ENCODE data around the gene BUD31.
A peak's percentile ranks its signal among the peaks of the same experiment; 100 is the strongest.
"Not testable (repeated sequence)": the region's sequence is repeated elsewhere in the genome, so short reads cannot be mapped to it uniquely, and the experiment has no call there.

BUD31 gene

DNA sequence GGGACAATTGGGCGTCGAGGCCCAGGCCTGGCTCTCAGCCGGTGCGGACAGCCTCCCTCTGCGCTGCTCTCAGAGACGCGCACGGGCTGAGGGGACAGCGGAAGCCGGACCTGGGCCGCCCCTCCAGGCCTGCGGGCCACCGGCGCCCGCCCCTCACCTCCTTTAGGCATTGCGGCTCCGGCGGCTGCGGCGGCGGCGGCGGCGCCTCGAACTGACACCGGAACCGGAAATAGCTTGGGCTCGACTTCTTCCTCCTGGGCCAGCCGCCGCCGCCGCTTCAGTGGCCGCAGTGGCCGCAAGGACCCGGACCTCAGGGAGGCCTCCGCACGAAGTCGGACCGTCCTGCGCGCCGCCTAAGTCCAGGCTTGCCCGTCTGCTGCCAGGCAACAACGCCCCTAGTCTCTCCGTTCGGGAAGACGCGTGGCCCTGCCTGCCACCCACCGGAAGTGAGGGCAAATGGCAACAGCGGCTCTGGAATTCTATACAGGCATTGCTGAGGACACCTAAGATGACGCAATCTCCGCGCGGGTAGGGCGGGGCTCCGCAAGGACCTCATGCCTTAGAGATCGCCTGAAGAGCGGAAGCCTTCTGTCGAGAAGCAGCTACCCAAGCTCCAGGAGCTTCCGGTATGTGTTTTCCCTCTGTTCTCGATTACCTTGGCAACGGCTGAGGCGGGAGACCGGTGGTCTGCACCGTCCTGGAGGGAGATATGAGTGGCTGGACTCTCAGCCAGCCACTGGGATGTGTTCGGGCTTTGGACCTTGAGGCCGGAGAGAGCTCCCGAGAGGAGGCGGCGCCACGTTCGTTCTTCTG lies at the start of gene BUD31, which contains the start of gene PDAP1:
Gene BUD31 (plus strand): TSS at position 591 of the 813 bp plus-strand sequence. CDS start 2,124 bp downstream, outside the sequence.
Gene PDAP1 (minus strand): TSS at position 219 of the 813 bp plus-strand sequence. CDS start 49 bp downstream, at position 170.
- peak; percentile 95 for DNase-seq

DNA sequence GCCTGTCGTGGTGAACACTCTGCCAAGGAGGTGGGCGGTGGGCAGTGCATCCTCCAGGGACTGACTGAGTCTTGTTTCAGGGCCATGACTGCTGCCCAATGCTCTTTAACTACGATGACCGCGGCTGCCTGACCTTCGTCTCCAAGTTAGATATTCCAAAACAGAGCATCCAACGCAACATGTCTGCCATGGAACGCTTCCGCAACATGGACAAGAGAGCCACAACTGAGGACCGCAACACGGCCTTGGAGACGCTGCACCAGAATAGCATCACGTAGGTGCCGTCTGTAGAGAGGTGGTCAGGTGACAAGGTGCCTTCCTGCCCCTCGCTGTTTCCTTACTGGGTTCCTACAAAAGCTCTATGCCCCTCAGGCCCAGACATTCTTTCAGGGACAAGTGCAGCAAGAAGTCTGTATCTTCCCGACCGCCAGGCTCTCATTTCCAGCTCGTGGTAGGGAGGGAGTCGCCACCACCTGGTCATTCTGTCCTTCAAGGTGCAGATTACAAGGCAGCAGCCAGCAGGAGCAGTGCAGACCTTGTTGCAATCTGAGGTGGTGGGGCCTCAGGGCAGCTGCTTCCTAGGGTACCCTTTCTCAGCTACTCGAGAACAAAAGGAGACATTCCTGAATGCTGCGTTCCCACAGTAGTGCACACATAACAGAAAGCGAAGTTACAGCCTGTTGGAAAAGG lies 49.2 kb upstream of the BUD31 start:
- DNase-seq = no peak

- no peak for DNase-seq
Observed at GRCh38 chr7:99362801-99363200, 46.0 kb upstream of the BUD31 start.

DNA sequence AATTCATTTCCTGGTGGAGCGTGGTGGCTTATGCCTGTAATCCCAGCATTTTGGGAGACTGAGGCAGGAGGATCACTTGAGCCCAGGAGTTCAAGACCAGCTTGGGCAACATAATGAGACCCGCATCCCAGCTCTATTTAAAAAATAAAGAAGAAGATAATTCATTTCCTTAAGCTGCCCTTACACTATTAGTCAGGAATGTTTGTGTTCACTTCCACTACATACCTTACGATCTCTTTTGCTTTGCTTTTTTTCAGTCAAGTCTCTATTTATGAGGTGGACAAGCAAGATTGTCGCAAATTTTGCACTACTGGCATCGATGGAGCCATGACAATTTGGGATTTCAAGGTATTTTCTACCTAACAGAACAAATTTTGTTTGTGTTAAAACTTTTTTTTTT lies 45.5 kb upstream of the BUD31 start:
- no peak for DNase-seq

DNA sequence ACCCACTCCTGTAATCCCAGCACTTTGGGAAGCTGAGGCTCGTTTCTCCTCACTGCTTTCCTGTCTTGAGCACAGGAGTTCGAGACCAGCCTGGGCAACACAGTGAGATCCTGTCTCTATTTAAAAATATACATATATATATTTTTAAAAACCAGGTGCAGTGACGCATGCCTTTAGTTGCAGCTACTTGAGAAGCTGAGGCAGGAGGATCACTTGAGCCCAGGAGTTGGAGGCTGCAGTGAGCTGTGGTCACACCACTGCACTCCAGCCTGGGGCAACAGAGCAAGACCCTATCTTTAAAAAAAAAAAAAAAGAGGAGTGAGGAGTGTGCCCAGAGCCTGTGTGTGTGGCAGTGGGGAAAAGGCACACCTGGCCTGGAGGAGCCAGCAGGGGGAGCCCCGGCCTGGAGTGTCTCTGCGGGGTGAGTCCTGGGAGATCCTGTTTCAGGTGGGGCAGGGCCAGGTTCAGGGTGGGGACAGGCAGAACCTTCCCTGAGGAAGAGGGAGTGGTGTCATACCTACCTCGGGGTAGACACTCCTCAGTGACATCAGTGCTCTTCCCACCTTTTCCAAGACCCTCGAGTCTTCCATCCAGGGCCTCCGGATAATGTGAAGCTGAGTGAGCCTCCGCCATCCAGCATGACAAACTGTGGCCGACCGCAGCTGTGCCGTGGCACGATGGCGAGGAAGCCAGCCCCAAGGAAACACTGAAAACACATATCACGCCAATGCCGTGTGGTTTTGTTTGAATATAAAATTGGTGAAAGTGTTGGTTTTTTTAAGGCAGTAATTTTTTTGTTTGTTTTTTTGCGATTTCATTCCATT lies 43.2 kb upstream of the BUD31 start:
- peak; percentile 61 for DNase-seq

- DNase-seq = no peak
Observed at GRCh38 chr7:99366646-99367045, 42.1 kb upstream of the BUD31 start.

DNA sequence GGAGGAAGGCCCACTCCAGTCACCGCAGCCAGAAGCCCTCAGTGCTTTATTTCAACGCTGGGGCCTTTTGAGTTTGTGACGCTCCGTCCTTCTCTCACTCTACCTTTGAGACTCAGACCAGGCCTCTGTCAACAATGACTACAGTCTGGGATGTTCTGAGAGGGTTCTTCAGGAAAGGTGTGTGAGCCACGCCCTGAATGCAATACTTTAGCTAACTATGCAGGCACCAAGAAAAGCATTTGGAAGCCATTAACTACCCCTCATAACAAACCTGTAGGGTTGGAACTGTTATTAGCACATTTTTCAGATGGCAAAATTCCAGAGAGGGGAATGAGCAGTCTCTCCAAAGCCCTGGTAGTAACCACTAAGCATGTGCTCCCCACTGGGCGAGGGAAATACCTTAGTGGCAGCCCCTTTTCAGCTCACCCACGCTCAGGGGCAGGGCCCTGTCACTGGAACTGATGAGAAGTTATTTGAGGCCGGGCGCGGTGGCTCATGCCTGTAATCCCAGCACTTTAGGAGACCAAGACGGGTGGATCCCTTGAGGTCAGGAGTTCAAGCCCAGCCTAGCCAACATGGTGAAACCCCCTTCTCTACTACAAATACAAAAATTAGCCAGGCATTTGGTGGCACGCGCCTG lies 39.9 kb upstream of the BUD31 start:
- no peak for DNase-seq

GRCh38 chr7:99369767-99370391 lies 38.9 kb upstream of the BUD31 start:
- DNase-seq = no peak

DNA sequence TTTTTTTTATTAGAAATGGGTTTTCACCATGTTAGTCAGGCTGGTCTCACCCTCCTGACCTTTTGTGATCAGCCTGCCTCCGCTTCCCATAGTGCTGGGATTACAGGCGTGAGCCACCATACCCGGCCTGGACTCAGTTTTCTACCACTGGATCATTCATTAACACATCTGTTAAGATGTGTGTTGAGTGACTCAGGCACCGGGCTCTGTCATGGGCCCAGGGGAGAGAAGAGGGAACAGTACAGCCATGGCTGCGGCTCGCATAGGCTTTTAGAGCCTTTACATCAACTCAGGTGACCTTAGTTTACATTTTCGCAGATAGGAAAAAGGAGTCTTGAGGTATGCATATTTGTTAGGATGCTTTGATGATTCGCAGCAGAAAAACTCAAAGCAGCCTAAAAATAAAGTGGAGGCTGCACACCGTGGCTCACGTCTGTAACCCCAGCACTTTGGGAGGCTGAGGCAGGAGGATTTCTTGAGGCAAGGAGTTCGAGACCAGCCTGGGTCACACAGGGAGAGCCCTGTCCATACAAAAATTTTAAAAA lies 37.3 kb upstream of the BUD31 start:
- no peak for DNase-seq

DNA sequence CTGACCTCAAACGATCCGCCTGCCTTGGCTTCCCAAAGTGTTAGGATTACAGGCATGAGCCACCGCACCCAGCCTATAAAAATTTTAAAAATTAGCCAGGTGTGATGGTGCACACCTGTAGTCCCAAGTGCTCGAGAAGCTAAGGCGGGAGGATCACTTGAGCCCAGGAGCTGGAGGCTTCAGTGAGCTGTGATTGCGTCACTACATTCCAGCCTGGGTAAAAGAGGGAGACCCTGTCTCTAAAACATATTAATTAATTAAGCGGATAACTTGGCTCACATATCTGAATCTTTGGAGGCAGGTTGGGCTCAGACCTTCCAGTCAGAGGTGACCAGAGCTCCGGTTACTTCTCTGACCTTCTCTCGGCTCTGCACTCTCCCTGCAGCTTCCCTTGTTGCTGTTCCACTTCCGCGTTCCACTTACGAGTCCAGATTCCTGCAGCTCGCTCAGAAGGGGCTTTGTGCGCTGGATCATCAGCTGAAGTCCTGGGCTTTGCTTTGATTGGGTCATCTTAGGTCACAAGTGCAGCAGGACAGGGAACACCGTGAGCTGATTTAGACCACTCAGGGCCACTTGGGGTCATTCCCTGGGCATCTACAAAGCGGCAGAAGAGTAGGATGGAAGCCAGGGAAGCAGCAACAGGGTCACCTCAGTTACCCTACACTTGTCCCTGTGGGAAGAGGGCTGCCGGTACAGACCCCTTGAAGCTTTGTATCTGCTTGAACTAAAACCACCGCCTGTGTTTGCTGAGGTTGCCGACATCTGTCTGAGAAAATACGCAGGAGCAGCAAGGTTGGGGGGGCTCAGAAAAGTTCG lies 36.3 kb upstream of the BUD31 start:
- DNase-seq = no peak

DNA sequence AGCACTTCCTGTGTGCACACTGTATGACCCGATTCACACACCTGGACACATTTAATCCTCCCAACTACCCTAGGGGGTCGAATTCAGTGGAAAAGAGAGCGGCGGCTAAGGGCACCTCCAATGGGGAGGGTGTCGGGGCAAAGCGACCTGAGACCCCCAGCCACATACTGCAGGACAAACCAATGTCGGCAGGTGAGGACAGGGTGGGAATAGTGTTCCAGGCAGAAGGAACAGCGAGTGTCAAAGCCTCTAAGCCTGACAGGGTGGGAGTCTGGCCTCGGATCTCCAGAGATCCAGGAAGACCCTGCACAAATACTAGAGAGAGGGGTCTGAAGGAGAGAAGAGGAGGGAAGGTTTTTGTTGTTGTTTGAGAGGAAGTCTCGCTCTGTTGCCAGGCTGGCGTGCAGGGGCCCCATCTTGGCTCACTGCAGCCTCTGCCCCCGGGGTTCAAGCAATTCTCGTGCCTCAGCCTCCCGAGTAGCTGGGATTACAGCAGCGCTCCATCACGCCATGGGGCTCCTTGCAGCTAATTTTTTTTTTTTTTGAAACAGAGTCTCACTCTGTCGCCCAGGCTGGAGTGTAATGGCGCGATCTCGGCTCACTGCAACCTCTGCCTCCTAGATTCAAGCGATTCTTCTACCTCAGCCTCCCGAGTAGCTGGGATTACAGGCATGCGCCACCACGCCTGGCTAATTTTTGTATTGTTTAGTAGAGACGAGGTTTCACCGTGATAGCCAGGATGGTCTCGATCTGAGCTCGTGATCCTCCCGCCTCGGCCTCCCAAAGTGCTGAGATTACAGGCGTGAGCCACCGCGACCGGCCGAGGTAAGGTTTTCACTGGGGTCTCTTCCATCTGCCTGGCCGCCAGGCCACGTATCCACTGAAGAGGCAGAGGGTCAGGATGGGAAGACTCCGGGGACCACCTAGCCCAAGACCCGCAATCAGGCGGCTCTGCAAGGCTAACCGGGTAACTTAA lies 35.4 kb upstream of the BUD31 start:
- no peak for DNase-seq

DNA sequence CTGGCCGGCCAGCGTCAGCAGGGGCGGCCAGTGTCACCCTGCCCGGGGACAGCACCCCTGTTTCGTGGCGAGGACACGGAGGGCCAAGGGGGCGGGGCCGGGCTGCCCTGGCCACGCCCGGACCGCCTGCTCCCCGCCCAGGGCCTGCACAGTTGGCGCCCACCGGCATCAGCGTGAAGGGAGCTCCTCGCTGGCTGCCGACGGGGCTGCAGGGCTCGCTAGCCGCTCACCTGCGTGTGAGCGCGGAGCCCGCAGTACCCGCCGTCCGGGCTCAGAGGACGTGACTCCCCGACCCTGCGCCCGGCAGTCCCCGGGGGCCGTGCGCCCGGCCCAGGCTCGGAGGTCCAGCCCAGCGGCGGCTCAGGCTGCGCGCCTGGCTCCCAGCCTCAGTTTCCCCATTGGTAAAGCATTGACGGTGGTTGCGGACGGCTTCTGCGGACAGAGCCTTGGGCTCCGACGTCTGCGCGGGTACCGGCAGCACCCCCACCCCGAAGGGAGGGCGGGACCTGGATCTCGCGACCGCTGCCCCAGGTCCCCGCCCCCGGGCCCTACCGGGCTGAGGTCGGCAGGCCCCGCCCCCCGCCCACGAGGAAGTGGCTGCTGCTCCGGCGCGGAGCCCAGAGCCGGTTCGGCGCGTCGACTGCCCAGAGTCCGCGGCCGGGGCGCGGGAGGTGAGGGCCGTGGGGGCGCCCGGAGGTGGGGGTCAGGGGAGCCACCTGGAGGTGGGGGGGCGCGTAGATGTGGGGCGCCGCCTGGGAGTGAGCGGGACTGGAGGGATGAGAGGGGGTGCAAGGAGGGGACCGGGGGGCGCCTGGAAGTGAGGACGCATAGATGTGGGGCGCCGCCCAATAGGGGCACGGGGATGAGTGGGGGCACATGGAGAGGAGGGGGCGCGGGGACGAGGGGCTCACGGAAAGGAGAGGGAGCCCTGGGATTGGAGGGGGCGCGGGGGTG lies 34.4 kb upstream of the BUD31 start, which contains the start of gene ARPC1B:
Gene ARPC1B (plus strand): TSS at position 620 of the 954 bp plus-strand sequence. CDS start 10,985 bp downstream, outside the sequence.
- DNase-seq = peak; percentile 84

DNA sequence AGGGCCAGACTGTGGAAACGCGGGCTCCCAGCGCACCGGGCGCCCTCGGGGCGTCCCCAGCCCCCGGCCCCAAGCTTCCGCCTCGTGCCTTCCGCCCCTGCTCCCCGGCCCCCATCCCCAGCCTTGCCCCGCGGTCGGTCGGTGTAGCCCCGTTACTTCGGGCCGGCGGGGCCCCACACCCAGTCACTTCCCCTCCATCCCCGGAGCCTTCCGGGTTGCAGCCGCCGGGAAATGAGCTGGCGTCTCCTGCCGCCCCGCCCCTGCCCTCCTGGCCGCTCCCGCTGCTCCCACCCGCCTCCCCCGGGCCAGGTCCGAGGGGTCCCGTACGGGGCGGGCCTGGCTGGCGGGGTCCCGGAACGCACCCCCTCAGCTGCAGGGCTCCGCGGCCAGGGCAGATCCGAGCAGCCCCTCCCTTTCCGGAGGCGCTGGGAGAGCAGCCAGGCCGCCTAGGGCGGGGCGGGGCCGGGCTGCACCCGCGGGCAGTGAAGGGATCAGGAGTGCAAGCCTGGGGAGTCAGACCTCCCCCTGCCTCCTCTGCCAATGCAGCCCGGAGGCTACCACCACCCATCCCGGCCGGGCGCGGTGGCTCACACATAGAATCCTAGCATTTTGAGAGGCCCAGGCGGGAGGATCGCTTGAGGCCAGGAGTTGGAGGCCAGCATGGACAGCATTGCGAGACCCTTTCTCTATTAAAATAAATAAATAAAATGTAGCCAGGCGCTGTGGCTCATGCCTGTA lies 33.5 kb upstream of the BUD31 start:
- peak; percentile 27 for DNase-seq

DNA sequence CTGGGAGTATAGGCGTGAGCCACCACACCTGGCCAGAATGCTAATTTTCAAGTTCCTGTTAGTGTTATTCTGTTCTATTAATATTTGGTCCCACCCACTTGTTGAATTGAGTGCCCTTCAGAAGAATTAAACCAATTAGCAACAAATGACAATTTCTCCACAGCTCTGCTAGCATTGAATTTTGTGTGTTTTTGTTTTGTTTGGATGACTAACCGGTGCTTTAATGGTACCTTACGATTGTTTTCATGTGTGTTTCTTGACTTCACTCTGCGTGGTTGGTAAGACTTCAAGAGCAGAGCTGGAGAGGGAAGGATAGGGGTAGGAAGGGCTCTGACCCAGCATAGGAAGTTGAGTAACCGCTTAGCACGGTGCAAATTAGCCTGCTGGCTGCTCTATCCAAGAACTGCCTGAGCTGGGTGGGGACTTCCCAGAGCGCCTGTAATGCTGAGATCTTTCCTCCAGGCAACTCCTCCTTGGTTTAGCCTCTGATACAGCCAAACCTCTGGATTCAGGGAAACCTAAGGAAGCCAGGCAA lies 29.7 kb upstream of the BUD31 start:
- peak; percentile 36 for DNase-seq

GRCh38 chr7:99379693-99380031 lies 29.1 kb upstream of the BUD31 start:
- DNase-seq = not testable (repeated sequence)

DNA sequence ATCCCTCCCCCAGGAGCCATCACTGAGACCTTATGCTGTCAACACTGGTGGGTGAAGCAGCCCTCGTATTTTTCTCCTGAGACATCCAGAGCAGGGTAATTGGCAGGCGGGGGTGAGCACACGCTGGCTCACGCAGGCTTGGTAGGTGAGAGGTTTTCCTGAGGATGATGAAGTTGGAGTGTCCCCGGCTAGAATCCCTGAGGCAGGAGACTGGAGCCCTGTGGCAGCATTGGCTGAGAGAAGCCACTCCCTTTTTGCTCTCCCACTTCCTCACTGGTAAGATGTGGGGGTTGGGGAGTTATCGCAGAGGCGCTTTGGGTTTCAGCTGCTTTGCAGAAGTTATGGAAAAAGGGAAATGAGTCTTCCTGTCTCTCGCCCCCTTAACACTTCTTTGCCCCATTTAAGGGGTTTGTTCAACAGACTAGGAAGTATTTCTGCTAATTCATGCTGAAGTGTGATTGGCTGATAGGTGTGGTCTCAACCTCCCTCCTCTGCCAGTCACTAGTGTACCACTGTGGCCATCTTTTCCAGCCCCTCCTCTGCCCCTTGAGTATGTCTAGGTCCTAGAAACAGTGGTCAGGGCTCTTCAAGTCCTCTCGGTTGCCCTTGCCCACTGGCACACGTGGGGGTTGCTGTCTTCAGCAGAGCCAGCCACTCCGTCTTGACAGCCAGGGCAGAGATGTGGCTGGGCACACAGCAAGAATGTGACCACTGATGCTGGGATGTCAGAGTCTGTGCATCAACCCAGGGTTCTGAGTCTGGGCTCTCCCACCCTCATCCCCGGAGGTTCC lies 28.5 kb upstream of the BUD31 start:
- no peak for DNase-seq

Measured in activated T-cell treated with anti-CD3 and anti-CD28 coated beads for 4 hours (primary cell).